NOMO-1 treated with DMSO at 0.1 percent for 48 hours (cell line): Measurements from ENCODE around the gene LYZL1.
"Not testable (repeated sequence)": the region's sequence is repeated elsewhere in the genome, so short reads cannot be mapped to it uniquely, and the experiment has no call there.

Experiments
- DNase-seq: peaks from one replicate; lab custom pipeline; 2025; ENCODE audit not compliant: unreplicated experiment; lab: John Stamatoyannopoulos, UW

The LYZL1 gene

DNA sequence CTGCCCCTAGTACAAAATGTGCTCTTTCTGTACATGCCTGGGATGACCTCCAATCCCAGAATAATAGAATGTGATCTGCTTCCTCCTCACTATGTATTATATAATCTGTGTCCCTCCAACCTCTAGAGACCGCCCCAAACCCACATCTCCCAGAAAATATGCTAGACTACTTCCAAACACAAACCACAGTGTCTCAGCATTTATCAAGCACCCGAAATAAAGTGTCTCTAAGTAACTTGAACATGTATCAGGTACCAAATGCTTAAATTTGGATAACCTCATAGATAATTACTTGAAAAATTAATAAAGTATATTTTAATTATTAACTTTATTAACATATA is 16.1 kb downstream of the LYZL1 start:
- DNase-seq: peak; percentile 31

DNA sequence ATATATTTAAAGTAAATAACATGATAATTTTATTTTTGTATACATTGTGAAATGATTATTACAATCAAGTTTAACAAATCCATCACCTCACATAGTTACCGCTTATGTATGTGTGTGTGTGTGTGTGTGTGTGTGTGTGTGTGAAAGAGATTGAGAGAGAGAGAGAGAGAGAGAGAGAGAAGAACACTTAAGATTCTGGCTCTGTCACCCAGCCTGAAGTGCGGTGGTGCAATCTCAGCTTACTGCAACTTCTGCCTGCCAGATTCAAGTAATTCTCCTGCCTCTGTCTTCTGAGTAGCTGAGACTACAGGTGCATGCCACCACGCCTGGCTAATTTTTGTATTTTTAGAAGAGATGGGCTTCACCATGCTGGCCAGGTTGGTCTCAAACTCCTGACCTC is 17.8 kb downstream of the LYZL1 start:
- DNase-seq: no peak

GRCh38 chr10:29308142-29308541 is 19.3 kb downstream of the LYZL1 start:
- not testable (repeated sequence) for DNase-seq

DNA sequence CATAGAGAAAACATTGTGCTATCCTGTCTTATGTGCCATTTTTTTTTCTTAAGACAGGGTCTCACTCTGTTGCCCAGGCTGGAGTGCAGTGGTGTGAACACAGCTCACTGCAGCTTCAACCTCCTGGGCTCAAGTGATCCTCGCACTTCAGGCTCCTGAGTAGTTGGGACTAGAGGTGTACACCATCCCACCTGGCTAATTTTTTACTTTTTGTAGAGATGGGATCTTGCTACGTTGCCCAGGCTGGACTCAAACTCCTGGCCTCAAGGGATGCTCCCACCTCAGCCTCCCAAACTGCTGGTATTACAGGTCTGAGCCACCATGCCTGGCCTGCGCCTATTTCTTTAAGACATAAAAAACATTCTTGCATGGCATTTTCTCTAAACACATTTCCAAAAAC is 20.6 kb downstream of the LYZL1 start:
- no peak for DNase-seq

DNA sequence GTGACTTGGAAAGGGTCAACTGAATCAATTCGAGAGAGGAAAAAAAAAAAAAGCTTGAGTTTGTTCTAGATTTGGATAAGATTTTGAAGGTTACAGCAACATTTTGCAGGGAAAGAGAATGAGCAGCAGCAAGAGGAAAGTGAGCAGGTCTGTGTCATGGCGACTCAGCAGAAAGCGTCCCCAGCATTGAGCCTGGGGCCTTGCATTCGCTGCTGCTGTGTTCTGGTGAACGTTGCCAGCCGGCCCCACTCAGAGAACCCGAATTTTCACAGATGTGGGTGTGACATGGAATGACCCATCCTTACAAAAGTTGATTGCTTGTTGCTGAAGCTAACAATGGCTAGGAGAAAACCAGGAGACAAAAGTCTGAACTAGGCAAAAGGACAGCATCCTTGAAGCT is 21.6 kb downstream of the LYZL1 start:
- DNase-seq: not testable (repeated sequence)

GRCh38 chr10:29313071-29313470 is 24.2 kb downstream of the LYZL1 start:
- DNase-seq: no peak

GRCh38 chr10:29314726-29315125 is 25.9 kb downstream of the LYZL1 start:
- no peak for DNase-seq

- DNase-seq: no peak
Observed at GRCh38 chr10:29315814-29316213, 26.9 kb downstream of the LYZL1 start.

- no peak for DNase-seq
Observed at GRCh38 chr10:29316308-29317026, 27.6 kb downstream of the LYZL1 start.

DNA sequence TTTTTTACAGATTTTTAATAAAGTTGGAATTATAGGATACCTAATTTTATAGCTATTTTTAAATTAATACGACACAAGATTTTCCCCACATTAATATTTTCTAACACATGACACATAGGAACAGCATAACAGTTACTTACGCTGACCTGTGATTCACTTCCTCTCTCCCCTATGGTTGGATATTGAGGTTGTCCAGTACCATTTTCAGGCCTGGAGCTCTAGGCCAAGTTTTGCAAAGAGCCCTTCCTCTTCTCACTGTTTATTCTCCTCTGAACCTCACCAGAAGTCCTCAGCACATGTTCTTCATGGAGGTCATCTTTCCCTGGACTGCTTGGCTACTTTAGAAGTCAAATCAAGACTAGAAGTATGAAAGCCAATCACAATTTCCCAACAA is 28.2 kb downstream of the LYZL1 start:
- peak; percentile 31 for DNase-seq

- no peak for DNase-seq
Observed at GRCh38 chr10:29317423-29318021, 28.7 kb downstream of the LYZL1 start.

DNA sequence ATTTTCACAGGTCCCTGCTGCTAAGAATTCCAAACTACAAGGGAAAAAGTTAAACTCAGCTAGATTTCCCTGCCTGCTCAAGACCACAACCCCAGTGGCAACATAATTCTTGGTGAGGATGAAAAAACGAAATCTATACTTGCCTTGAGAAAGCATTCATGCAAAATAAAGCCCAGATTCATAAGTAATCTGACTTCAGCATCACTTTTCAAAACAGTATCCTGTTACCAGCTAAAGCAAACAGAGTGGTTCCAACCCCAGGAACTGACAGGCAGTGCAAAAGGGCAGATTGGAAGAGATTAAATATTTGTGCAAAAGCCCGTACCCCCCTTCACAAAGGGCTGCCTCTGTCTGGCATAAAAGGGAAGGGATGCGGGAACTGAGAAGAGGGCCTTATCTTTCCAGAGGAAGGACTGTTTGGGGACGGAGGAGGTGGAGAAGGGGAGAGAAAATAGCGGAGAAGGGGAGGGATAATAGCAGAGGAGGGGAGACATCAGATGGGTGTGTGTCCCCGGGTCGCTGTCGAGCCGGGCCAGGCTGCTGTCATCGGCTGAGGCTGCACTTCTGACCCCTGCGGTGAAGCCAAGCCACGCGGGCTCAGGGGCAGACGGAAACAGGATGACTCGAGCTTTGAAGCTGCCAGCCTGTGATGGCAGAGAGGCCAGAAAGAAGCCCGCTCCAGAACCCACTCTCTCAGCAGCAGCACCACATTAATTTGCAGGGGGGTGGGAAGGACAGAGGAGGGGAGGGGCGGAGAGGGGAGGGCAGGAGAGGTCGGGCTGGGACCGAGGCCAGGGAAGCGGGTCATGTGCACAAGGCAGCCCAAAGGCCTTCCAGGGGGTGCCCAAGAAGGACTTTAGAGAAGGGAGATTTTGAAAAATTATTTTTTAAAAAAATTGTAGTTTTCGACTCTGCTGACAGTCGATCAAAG is 29.5 kb downstream of the LYZL1 start:
- not testable (repeated sequence) for DNase-seq

- no peak for DNase-seq
Observed at GRCh38 chr10:29319205-29319781, 30.4 kb downstream of the LYZL1 start.

DNA sequence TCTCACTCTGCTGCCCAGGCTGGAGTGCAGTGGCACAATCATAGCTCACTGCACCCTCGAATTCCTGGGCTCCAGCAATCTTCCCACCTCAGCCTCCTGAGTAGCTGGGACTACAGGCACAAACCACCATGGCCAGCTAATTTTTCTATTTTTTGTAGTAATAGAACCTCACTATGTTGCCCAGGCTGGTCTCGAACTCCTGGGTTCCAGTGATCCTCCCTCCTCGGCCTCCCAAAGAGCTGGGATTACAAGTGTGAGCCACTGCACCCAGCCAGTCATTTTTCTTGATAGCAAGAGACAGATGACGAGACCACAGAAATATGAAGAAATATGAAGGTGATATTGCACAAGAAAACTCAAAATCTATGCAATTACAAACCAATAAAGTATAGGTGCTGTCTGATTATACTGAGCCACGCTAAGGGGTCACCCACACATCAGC is 31.8 kb downstream of the LYZL1 start:
- DNase-seq: peak; percentile 14

DNA sequence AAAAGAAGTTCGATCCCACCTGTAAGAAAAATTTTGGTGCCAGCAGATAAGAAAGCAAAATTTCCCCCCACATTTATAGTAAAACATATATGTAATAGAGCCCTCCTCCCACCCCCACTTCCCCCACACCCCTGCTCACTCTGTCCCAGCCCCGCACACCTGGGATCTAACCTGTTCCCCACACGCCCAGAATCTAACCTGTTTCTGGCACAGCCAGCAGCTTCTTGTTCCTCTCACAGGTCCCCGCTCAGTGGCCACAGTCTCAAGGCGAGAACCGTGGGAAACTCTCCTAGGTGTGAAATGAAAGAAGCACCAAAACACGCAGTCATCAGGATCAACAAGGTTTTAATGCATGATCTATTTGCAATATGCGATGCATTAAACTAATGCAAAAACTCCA is 32.8 kb downstream of the LYZL1 start:
- DNase-seq: no peak

GRCh38 chr10:29322918-29323317 is 34.0 kb downstream of the LYZL1 start:
- no peak for DNase-seq

- no peak for DNase-seq
Observed at GRCh38 chr10:29323367-29323766, 34.5 kb downstream of the LYZL1 start.

DNA sequence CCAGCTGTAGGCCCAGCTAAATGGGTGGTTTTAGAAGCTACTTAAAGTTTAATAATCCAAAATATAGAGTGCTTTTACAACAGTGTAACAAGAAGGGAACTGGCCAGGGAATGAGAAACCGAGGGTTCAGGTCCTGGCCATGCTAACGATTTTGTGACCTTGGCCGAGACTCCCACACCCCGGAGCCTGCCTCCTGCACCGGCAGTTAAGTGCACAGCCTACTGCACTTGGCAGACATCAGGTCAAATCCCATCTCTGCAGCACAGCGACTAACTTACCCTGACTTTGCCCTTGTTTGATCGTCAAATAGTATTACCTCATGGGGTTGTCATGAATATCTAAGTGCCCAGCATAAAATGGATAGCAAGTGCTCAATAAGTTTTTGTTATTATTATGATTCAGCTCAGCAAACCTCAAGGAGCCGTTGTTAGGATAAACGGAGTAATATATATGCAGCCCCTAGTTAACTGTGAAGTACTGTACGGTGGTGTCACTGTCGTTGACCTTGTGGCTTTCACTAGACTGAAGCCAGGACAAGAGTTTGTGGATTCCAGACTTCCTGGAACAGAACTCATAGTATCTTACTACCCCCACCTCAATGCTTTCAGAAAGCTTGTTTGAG is 35.5 kb downstream of the LYZL1 start:
- no peak for DNase-seq

- DNase-seq: no peak
Observed at GRCh38 chr10:29326299-29326698, 37.4 kb downstream of the LYZL1 start.

GRCh38 chr10:29326886-29327745 is 38.2 kb downstream of the LYZL1 start:
- no peak for DNase-seq
